ENCODE data around the gene INO80B. TPM values are rescaled to one million over a fixed set of nuclear protein-coding genes. Genes with fewer than 3 reads are reported as not detected.

Gene INO80B
- total RNA-seq, 1 donor from 2014 or later = 38.2 TPM

DNA sequence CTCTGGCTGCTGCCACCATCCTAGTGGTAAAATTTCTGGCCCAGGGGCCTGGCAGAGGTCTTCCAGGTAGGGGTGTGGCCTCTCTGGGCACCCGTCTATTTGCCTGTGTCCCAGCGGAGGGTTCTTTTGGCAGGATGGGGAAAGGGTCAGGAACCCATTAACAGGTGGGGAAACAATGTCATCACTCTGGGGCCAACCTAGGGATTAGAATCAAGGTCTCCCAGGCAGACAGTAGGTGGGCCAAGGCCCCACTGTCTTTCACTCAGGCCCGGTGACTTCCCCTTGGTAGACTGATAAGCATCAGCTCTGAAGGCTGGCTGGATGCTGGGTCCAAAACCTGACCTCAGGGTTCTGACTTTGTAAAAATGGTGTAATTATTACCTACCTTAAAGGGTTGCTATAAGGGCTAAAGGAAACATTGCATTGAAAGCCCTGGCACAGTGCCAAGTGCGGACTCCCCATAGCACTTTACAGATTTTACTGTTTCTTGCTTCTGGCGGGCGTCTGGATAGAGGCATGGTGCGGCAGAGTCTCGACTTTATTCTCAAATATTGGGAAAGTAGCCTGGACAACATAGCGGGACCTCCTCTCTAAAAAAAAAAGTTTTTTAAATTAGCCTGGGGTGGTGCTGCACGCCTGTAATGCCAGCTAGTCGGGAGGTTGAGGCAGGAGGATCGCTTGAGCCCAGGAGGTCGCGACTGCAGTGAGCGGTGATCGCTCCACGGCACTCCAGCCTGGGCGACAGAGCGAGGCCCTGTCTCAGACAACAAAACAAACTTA is 42.3 kb downstream of the INO80B start:
- intact Hi-C loops (cut with DNase I) = no loop called here
- ATAC-seq = no peak
- no peak for DNase-seq (ENCODE audit: low spot score)

DNA sequence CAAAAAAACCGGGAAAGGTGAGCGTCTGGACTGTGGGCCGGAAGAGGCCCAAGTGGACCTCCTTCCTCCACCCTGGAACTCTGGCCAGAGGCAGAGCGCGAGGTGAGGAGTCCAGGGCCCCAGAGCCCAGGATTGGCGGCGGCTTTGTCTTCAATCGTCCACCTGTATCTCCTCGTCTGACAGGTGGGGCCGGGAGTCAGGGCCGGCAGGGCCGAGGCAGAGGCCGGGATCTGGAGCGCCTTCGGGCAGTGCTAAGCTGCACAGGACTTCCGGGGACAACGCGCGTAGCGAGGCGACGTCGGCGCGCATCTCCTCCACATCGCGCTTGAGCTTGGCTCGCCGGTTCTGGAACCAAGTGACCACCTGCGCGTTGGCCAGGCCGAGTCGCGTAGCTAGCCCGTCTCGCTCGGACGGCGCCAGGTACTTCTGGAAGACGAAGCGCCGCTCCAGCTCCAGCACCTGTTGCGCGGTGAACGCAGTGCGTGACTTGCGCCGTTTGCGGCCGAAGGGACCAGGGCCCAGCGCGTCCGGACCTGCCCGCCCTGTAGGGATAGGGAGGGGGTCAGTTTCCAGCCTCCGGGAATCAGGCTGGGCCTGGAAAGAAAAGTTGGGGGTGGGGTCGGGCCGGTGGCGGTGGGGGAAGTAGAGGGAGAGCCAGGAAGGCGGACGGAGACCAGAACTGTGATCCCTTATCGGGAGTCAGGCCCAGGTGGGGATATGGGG is 43.1 kb downstream of the INO80B start:
- DNase-seq (ENCODE audit: low spot score) (no peak), ATAC-seq (peak; percentile 17)
- intact Hi-C loops (cut with DNase I) = no loop called here

DNA sequence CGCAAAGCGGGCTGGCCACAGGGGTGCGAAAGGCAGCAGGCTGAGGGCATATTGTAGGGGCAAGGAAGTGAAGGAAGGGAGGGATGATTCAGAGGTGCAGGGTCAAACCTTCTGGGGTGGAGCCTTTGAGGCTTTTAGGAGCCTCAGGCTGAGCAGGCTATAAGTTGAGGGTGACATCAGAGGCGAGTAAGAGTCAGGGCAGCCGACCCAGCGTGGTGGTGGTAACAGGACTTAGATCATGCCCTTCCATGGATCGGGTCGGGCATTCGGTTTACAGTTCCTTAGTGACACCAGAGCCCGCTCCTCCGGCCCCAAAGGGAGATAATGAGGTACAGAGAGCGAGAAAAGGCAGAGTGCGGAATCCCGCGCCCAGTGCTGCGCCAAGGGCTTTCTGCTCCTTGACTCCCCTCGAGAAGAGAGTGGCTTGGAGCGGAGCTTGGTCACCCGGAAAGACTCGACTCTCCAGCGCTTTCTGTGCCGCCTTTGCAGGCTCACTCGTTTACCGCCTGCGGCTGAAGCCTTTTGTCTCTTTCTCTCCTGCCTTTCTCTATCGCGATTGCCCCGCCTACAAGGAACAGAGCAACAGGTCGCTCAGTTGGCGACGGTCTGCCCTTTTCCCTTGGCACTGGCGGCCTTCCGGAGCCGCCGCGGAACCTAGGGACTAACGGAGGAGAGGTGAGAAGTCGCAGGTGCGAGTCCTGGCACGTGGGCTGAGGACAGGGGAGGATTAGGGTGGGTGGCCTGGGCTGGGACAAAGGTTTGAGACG is 43.8 kb downstream of the INO80B start:
- intact Hi-C loops (cut with DNase I) = no loop called here
- ATAC-seq (no peak), DNase-seq (ENCODE audit: low spot score) (no peak)

DNA sequence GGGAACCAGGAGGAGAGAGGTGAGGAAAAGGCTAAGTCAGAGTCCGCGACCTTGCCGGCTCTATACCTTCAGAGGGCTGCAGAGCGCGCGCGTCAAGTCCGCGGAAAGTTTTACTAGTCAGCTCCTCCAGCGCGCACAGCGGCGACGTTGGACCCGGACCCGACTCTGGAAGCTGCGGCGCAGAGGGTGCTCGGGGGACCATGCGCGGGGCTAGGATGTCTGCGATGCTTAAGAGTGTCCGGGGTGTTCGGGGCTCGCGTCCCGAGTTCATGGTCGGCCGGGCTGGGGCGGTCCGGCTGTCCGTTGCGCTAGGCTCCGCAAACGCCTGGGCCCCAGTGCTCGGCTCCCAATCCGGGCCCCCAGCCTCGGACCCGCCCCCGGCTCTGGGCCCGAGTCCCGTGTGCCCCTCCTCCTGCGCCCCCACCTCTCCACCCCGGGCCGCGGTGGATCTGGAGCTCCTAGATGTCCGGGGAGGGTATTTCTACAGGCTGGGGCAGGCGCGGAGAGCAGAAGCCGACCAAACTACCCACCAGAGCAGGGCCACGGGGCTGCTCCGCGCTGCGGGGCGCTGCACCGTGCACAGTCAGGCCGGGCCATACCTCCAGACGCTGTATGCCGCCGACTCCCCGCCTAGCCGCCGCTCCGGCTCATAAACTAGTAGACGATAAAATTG is 44.5 kb downstream of the INO80B start, which contains the start of gene LBX2:
TSS of gene LBX2 (minus strand) at position 337 of the 673 bp plus-strand sequence. CDS start at position 271, 66 bp downstream.
- ATAC-seq (no peak), DNase-seq (ENCODE audit: low spot score) (no peak)

DNA sequence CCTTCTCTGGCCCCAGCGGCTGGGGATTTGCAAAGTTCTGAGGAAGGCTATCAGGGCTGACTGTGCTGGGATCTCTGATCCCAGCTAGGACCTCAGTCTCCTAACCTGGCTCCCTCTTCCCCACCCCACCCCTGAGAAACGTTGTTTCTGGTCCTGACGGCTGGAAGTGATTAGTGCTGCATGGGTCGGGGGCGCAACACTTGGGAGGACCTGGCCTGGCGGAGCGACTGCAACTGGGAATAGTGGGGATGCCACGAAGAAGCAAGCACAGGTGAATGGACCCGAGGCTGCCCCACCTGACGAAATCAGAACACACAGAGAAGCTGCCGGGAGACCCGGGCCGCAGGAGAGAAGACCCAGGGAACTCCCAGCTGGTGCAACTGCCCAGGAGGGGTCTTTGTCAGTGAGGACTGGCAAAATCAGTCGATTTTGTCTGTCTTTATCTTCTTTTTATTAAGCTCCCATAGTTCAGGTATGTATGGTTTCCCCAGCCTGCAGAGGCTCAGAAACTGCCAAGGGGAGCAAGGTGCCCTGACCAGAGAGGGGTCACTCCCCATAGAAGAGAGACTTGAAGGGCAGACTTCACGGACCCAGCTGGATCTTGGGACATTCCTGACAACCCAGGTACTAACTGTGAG is 45.2 kb downstream of the INO80B start:
- intact Hi-C loops (cut with DNase I) = no loop called here
- no peak for DNase-seq (ENCODE audit: low spot score)
- ATAC-seq = no peak

More for the DNA sequence above, 44.5 kb downstream of the INO80B start, which contains the start of gene LBX2:
- intact Hi-C loops (cut with DNase I) = no loop called here

DNA sequence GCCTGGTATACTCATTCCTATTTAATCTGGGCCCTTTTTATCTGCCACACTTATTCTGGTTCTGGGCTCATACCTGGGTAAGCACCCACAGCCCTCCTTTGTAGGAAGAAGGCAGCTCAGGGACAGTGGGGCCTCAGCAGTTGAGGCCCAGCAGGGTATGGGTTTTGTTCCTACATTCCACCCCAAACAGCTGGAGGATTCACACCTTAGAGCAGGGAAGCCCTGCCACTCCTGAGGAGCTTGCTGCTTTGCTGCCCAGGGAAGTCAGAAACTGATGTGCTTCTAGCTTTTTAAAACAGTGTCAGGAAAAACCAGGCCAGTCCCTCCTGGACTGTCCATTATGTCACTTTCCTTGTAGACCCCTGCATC is 45.7 kb downstream of the INO80B start:
- no peak for DNase-seq (ENCODE audit: low spot score)
- ATAC-seq = no peak
- intact Hi-C loops (cut with DNase I) = no loop called here

DNA sequence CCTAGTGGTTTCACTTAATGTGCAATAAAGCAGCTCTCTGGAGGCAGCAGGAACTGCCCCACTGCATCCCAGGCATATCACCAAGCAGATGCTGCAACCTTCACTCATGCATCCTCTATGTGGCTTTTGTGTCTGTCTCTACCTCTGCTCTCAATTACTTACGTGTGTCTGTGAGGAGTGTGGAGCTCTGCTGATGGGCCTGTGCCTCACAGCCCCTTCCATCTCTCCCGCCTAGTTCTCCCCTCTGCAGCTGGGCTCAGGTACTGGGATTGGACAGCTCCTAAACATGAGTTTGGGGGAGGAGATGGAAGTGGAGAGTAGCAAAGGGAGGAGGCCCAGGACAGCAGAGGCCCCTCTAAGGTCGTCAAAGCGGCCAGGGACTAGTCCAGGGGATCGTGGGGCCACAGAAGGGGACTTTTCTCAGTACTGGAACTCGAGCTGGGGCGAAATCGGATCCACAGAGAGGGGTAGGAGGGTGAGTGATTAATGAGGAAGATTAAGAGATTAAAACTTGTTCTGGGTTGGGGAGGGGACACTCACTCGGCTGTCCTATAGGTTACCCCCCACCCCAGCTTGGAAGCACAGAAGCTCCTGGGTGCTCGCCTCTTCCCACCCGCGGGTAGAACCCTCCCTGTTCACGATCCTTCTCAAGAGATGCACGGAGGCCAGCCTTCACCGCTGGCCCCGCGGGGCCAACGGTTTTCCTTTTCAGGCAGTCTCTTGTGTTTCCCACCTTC is 46.6 kb downstream of the INO80B start:
- intact Hi-C loops (cut with DNase I) = no loop called here
- no peak for DNase-seq (ENCODE audit: low spot score)
- no peak for ATAC-seq

DNA sequence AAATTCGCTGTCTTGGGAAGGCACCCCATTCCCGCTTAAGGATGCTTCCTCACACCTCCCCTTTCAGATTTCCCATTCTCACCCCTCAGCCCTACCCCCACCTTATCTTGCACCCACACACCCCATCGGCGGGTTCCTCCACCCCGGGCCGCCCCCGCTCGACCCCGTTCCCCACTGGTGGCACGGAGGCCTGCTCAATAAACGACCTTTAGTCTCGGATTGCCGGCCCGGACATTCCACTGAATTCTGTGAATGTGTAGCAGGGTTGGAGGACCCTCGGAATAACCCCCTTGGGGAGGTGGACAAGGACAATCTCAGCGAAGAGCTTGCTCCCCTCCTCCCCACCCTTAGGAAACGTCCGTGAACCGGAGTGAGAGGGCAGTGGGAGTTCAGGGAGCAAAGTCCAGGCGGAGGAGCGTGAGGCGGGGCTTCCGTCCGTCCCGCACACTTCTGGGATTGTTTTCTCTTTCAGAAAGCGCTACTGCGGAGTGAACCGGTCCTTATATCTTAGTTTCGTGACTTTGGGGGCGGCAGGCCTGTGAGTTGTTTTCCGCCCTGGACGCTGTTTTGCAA is 47.3 kb downstream of the INO80B start:
- intact Hi-C loops (cut with DNase I) = no loop called here
- ATAC-seq = no peak
- DNase-seq (ENCODE audit: low spot score) = no peak

DNA sequence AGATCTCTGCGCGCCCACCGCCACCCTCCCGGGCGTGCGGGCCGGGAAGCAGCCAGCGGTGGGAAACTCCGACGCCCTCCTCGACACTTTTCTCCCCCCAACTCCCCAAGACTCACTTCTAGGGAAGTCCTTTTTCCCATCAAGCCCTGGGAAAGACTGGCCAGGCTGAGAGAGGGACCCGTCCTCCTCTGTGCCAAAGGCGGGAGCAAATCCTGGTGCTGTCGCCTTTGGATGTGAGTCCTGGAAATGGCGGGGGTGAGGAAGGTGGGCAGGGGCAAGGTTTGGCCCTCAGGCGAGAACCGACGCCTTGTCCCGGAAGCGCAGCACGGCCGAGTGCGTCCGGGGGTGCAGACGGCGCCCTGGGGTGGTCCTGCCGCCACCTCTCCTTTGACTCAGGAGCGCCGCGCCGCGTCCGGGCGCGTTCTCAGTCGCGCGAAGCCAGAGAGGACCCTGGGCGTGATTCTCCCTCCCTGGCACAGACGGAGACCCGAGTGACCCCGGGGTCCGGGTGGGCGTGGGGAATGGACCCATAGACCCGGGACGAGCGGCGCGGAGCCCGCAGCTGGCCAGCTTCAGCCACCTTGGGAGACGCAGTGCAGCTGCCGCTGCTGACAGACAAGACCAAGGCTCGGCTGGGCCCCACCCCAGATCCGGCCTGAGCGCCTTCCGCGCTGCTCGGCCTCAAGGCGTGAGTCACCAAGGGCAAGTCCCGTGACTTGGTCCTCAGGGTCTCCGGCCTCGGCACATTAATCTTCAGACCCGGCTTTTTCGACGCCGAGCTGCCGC is 48.0 kb downstream of the INO80B start:
- DNase-seq (ENCODE audit: low spot score) (peak; percentile 89), ATAC-seq (peak; percentile 68)
- intact Hi-C loops (cut with DNase I) = no loop called here

DNA sequence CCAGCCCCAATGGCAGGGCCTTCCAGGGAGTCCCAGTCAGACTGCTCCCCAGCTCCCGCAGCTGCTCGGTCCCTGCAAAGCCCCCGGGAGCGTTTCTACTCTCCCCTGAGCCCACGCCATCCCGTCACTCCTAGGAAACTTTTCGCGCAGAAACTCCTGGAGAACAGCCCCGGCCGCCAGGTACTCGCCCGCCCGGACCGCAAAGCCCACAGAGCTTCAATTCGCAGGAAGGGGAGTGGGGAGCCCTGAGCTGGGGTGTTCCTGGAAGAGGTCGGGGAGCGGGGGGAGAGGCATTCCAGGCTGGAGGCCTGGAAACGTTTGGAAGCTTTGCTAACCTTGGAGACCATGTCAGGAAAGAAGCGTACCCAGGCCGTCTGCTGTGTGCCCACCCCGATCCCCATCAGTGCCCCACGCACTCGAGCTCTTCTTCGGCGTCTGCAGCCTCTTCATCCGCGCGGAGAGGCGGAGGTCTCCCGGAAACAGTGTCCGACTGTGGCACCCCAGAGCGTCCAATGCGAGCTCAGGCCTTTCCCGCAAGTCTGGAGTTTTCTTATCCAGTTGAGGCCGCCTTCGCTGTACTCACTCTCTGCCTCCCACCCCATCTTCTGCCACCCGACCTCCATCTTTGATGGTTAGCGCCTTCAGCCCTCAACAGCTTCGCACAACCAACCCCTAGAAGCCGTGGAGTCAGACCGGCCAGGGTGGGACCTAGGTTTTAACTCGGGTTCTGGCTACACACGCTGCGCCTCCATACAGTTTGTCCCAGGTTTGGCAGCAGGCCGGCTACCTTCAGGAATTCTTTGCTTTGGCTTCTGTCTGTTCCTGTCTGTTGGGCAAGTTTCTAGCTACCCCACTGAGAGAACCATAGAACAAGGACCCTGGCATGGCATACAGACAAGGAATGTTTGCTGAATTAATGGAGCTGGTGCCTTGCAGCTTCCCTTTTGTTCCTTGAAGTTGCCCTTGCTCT is 48.9 kb downstream of the INO80B start:
- intact Hi-C loops (cut with DNase I) = no loop called here
- ATAC-seq (no peak), DNase-seq (ENCODE audit: low spot score) (no peak)

DNA sequence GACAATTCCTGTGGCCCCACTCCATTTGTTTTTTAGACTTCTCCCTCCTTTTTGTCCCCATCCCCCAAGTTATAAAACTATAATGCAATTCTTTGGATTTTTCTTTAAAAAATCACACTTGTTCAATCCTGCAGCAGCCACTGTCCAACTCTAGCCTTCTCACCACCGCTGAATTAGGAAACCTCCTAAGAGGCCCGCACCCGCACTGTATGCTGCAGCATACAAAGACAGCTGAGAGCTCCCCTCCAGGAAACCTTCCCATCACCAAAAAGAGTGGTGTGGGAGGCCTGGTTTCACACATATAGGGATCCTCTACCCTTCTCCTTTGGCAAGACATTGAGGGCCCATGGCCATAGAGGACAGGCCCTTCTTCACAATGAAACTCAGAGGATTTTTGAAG is 49.7 kb downstream of the INO80B start:
- intact Hi-C loops (cut with DNase I) = no loop called here
- no peak for DNase-seq (ENCODE audit: low spot score)
- no peak for ATAC-seq

DNA sequence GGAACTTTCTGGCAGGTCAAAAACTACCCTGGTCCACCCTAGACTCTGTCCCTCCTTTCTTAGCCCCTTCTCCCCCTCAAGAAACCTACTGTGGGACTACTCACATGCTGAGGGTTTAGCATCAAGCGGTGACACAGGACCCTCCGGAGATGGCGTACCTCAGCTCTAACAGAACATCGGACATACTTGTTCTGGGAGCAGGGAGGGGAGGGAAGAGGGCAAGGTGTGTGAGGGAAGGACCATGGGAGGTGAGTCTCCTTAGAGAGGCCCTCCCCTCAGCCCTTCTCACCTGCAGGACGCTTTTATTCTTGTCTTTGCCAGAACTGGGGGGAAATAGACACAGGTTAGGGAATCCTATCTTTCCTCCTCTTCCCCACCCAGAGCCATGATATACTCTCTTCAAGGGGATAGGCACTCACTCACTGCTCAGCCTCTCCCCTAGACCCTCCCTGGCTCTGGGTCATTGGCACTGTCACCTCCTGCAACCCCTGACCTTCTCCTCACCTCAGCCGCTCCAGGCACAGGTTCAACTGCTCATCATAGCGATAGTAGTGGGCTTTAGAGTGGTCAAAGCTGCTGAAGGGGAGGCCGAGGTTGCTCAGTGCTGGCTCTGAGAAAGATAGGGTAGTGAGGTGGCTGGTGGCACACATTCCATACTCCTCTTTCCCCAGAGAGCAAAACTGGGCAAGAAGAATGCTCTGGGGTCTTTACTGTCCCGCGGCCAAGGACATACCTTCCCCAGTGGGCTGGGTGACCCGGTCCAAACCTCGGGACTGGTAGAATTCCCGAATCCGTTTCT is 50.8 kb downstream of the INO80B start:
- no peak for DNase-seq (ENCODE audit: low spot score)
- no peak for ATAC-seq
- intact Hi-C loops (cut with DNase I) = no loop called here

DNA sequence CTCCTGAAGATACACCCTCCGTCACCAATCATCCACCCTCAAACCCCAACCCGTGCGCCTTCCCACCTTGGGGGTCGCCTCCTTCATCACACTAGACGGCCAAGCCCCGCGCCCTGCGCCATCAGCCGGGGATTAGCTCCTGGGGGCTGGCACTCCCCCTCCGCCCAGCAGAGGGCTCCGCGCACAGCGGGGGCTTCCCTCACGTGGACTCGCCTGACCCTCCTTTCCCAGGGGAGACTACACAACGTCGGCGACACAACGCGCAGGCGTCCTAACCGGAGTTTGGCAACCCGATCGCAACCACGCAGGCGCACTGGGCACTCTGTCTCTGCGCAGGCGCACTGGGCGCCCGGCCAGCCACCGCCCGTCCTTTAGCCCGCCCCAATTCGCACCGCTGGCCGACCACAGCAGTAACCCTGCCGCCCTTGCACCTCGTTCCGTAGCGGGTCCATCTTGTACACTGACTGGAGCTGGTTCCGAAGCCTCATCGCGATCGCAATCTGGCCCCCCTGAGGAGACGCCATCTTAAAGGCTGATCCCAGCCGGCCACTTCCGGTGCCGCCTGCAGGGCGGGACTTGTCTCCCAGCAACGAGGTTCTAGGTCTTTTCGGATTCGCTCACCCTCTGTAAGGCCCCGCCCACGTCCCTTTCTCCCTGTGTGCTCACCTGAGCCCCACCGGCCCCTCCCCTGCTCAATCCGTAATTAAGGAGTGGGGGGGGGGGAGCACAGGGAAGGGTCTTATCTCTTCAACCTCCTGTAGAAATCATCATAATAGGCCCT is 52.4 kb downstream of the INO80B start, which contains the start of gene PCGF1:
TSS of gene PCGF1 (minus strand) at position 551 of the 781 bp plus-strand sequence. CDS start at position 524, 27 bp downstream.
- ATAC-seq (peak; percentile 98), DNase-seq (ENCODE audit: low spot score) (peak; percentile 100)
- intact Hi-C loops (cut with DNase I) = no loop called here

Data from sciatic nerve (tissue), 2 donors.